Stimulated activated CD8-positive, alpha-beta memory T cell treated with anti-CD3 and anti-CD28 coated beads, Interleukin-15, amount 100 ng/mL, for 1 hour (primary cell): ENCODE results near the gene EIF4E3.

Experiments
- DNase-seq: peaks from one replicate; pipeline ENCODE4 v3.0.0-alpha.2; 2020; ENCODE audit warnings: low read depth

Gene EIF4E3

DNA sequence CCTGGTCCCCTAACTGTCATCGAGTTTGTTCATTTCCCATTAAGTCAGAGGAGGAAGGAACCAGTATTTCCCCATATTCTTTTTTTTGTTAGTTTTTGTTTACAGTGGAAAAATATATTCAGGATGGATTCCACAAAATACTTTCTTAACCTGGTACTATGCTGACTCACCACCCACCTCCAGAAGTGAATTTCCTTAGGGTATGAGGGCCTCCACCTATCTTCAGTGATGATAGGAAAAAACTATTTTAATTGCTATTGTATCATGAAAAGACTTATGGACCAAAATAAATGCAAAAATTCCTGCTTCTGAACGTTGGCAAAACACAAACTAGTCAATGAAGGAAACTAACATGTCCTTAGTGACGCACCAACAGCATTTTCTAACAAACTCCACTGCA is 77.5 kb downstream of the EIF4E3 start:
- no peak for DNase-seq

DNA sequence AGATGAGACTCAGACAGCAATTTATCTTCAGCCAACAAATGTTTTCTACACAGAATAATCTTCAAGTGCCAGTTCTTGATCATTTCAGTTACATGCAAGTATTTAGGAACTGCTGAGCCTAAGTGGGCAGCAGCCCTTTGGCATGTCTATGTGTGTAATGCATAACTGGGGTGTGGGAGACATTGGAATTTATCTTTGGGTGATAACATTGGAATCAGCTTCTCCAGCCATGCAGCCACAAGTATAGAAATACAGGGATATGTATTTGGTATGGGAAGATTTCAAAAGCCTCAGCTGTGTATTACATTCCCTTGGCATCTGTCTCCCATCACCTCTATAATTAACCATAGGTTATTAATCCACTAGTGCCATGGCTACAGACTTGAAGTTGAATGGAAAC is 78.2 kb downstream of the EIF4E3 start:
- no peak for DNase-seq

DNA sequence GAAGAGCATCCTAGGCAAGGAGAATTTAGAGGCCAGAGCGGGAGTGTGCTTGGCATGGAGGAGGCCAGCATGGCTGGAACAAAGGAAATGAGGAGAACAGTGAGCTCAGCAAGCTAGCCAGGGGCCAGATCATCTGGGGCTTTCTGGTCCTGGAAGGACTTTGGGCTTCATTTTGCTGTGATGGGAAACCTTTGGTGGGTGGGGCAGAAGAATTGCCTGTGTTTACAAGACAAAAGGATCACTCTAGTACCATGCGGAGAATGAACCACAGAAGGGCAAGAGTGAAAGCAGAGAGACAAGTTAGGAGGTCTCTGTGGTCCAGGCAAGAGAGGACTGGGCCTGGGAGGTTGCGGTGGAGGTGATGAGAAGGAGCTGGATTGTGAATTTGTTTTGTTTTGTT is 80.1 kb downstream of the EIF4E3 start:
- no peak for DNase-seq

DNA sequence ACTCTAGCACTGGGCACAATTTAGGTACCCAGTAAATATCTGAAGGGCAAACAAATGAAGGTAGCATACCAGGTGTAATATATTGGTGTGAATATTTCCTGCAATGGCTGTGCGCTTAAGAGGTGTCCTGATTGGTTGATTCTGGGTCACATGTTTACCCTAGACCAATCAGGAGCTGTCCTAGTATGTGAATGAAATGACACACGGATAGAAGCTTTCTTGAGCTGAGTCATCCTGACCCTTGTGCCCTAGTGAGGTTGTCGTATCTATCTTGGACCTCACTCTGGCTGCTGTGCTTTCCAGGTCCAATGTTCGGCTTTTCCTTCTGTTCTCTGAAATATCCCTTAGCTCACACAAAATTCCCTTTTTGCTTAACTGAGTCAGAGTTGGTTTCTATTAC is 83.5 kb downstream of the EIF4E3 start:
- DNase-seq: no peak

DNA sequence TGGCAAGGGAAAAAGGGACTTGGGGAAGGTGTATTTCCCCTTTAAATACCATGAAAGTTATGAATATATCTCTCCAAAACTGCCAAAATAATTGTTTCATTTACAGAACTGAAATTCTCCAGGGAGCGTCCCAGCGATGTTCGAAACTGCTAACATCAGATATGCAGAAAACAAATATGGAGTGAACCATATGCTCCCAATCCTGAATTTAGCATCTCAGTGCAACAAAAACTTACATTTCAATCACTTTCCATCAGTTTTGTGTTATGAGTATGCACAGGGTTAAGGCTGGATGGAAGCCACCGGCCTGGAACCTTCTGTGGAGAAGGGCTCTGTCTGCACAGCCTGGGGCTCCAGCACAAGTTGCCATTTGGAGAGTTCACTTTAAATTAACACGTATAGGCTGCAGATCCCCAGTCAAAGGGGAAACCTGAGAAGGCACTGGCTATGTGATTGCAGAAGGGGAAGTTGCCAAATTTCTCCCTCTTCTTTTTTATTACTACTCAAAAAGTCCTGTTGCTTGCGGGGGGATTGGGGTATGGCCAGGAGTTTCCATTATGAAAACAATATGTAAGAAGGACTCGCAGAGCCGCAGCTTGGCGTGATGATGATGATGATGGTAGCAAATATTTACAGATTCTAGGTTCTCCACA is 84.7 kb downstream of the EIF4E3 start:
- DNase-seq: no peak

DNA sequence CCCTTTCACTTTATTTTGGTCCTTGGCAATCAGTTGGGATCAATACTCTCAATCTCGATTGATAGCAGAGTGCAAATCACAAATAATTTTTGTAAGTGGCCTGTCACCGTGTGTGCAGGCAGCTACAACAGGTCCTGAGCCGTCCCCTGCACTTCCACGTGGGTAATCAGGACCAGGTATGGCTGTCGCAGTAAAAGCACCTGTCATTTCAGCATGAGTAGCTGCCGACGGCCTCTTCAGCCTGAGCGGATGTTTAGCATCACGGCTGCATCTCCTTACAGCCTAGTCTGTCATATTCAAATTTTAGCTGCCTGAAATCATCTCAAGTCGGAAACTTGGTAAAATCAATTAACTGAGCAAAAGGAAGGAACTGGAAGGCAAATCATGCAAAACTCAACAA is 88.7 kb downstream of the EIF4E3 start:
- no peak for DNase-seq

DNA sequence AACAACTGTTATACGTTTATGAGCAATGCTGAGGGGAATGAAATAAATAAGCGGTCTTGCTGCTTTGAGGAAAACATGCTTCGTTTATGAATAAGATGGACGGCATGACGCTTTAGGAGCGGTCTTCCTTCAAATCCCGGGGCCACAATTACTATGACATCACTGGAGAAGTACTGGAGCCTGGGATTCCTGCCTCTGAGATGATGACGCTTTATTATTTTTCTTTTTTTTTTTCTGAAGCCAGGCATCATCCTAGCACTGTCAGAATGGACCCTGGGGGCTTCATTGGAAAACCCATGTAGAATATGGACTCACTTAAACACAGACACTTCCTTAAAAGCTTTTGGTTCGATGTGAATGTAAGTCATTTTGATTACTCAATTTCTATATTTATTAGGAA is 89.2 kb downstream of the EIF4E3 start:
- DNase-seq: no peak

DNA sequence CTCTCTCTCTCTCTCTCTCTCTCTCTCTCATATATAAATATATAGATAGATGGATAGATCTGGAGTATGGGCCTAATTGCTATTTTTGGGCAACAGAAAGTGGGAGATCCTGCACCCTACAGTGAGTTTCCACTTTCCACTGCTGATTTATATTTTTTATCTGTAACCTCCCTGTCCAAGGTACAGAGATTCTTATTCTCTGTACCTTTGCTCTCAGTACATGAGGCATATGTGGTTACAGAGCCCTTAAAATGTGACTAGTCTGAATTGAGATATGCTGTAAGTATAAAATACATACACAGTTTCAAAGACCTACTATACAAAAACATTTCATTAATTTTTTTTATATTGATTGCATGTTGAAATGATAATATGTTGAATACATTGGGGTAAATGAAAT is 90.5 kb downstream of the EIF4E3 start:
- DNase-seq: no peak

DNA sequence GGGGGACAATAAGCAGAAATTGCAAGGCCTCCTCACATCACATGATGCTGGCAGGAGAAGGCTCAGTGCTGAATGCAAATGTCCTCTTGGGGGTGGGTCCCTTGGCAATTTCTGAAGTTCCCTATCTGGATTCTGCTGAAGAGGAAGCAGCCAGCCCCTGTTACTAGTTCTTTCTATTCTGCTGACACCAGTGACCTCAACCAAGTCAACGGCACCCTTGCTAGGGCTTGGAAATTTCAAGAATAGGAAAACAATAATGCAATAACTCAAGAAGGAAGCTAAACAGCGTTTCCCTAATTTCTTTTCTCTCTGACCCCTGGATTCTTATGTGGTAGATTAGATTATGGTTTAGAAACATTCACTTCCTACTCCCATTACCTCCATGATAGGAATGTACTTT is 95.5 kb downstream of the EIF4E3 start:
- DNase-seq: no peak

DNA sequence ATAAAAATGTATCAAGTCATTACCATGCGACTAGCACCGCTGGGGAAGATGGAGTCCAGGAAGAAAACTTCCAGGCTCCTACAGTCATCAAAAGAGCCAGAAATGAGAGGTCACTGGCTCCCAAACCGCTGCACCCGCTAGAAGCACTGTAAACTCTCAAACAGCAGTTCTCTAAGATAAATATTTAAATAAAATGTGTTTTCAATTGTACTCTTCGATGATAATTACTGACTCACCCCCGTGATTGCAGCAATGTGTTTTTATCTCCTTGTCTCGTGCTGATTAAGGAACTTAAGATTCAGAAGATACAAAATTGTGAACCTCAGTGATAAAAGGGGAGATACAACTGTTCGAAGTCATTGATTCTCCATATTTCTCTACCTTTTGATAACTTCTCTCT is 95.9 kb downstream of the EIF4E3 start:
- no peak for DNase-seq

DNA sequence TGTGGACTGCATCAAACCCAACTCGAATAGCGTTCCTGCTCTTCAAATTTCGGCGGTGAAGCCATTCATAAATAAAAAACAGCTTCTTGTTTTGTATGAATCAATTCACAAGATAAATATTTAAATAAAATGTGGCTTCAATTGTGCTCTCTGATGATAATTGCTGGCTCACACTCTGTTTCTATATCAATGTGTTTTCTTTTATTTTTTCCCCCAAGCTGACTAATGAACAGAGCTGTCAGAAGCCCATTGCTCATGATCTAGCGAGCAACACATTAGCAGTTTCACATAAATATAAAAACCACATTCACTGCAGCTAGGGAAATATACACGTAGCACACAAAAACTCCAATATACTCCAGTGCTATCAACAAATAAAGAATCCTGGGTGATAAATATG is 96.7 kb downstream of the EIF4E3 start:
- DNase-seq: no peak

DNA sequence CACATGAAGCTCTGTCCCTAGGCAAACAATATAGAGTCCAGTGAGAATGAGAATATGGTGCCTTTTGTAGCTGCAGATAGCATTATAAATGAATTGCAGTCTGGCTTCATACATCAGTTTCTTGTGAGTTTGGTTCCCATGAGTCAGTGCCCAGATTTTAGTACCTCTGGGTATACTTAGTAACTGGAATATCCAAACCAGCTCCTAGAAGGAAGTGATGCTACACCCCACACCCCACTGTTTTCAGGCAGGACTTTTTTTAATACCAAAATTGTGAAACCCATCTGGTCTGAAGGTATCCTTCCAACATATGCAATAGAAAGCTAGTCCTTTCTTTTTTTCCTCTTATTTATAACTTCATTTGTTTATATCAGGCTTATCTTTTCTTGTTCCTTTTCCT is 99.5 kb downstream of the EIF4E3 start:
- no peak for DNase-seq
